GM15510 (cell line): Measurements from ENCODE around the gene DPY19L3.

Experiments
- POLR2A ChIP-seq: IDR thresholded peaks from 3 replicates; pipeline ENCODE4 v1.6.1; 2011; ENCODE audit warnings: borderline replicate concordance; ENCODE audit not compliant: insufficient read length; ENCODE audit errors: extremely low read depth

DPY19L3 gene

DNA sequence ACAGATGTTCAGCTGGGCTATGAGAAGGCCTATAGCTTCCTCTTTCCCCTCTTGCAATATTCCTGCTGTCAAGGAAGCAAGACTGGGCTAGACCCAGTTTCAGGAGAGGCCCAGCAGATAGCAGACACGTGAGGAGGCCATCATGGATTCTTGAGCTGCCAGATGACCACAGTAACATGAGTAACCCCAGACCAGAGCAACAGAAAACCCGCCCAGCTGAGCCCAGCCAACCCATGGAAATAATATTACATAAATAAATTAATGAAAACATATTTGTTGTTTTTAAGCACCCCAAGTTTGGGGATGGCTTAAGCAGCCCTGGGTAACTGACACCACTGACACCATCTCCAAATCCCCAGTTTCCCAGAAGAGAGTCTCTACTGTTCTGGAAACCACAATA lies 125.2 kb downstream of the DPY19L3 start:
- TF ChIP-seq POLR2A = no peak

DNA sequence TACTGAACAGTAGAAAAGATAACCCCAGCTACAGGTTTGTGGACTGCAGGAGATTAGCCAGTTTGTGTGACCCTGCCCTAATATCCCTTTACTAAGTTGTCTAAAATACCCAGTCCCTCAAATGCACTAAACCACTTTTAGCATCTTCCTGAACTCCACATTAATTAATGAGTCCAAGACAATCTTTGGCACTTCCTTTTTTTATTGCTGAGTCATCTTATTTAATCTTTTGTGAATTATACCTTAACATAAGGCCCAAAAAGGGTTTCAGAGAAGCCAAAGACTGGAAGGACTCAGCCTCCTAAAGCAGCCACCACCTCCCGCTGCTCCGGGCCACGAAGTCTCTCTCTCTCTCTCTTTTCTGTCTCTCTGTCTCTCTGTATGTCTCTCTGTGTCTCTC lies 126.7 kb downstream of the DPY19L3 start:
- TF ChIP-seq POLR2A = no peak
